Caki2 (cell line): ENCODE data around the gene POLE2. TPM values are rescaled to one million over a fixed set of nuclear protein-coding genes. Genes with fewer than 3 reads are reported as not detected.
"Not testable (repeated sequence)": the region's sequence is repeated elsewhere in the genome, so short reads cannot be mapped to it uniquely, and the experiment has no call there.

Source experiments
- DNase-seq: peaks from one replicate; pipeline ENCODE4 v3.0.0-alpha.2; 2015; ENCODE audit warnings: low read depth
- in situ Hi-C: cut with HindIII; loops from 2 replicates; pipeline ENCODE4 v1.10.0; 2016; ENCODE audit warnings: low sequenced_read_pairs, low pct_unique_long_range_greater_than_20kb, mixed read lengths
- total RNA-seq: library from RNA; depleted of rRNA; stranded (reverse); fragments of >200 nt; shearing (Covaris generic); gene quantifications from 2 replicates; pipeline ENCODE4 v1.2.3, GENCODE V29; 2014; ENCODE audit warnings: low replicate concordance

The POLE2 gene
- total RNA-seq, 1 experiment from 2014 or later, result 60.2 TPM

GRCh38 chr14:49679271-49679670 lies 8.7 kb downstream of the POLE2 start:
- peak; percentile 16 for DNase-seq
- in situ Hi-C loops, result no loop called here

- in situ Hi-C loops, result no loop called here
- DNase-seq, result no peak
These were observed 10.4 kb downstream of the POLE2 start for GRCh38 chr14:49677643-49678042.

DNA sequence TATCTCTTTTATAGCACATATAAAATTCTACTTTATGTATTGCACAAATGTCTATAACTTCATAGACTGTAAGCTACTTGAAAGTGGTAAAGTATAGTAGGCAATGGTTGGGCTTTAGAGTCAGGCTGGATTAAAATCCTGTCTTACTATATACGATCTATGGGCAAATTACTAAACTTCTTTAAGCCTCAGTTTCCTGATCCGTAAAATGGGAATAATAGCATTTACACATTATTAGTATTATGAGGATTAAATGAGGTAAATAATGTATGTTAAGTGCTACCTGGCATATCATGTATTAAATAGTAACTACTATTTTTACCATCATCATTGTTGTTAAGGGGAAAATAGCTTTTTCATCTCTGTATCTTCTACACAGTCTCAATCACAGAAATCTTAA lies 14.4 kb downstream of the POLE2 start:
- in situ Hi-C loops, result no loop called here
- no peak for DNase-seq

DNA sequence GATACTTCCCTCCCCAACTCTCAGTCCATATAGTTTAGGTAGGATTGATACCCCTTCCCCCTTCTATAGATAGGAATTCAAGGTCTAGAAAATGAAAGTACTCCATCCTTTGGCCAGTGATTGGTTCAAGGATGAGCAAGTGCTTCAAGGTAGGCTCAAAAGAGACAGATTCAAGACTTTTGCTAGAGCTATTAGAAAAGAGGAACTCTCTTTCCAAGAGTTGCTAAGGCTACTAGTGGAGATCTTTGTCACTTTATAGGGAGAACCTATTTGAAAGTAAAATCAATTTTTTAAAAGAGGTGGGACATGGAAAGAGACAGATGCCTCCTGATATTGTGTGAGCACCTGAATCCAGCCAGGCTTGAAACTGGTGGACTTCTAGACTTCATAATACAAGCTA lies 17.5 kb downstream of the POLE2 start:
- in situ Hi-C loops, result no loop called here
- DNase-seq, result no peak

DNA sequence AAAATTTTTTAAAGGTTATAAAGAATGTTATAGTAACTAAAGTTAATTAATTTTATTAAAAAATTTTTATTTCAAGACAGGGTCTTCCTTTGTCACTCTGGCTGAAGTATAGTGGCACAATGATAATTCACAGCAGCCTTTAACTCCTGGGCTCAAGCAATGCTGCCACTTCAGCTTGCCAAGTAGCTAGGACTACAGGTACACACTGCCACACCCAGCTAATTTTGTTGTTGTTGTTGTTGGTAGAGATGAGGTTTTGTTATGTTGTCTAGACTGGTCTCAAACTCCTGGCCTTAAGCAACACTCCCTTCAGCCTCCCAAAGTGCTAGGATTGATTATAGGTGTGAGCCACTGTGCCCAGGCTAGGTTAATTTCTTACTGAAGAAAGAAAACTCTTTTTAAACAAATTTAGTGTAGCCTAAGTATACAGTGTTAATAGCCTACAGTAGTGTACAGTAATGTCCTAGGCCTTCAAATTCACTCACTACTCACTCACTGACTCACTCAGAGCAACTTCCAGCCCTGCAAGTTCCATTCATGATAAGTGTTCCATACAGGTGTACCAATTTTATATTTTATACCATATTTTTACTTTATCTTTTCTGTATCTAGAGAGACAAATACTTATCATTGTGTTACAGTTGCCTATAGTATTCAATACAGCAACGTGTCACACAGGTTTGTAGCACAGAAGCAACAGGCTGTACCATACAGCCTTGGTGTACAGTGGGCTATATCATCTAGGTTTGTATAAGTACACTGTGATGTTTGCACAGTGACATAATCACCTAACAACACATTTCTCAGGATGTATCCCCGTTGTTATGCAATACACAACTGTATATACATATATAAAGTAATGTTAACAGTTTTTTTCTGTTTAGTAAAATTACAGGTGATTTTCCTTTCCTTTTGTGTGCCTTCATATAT lies 28.2 kb downstream of the POLE2 start:
- DNase-seq, result no peak
- in situ Hi-C loops, result loop anchor here (10.0 kb wide), 1 partner anchor 115 kb away; no protein-coding TSS in a partner anchor

- DNase-seq, result not testable (repeated sequence)
- in situ Hi-C loops, result loop anchor here (10.0 kb wide), 1 partner anchor 117 kb away; no protein-coding TSS in a partner anchor
These were observed 30.5 kb downstream of the POLE2 start for GRCh38 chr14:49657500-49657899.

GRCh38 chr14:49654511-49654910 lies 33.5 kb downstream of the POLE2 start:
- in situ Hi-C loops, result loop anchor here (10.0 kb wide), 1 partner anchor 120 kb away; no protein-coding TSS in a partner anchor
- DNase-seq, result no peak

GRCh38 chr14:49653508-49653907 lies 34.5 kb downstream of the POLE2 start:
- in situ Hi-C loops, result loop anchor here (10.0 kb wide), 1 partner anchor 121 kb away; no protein-coding TSS in a partner anchor

GRCh38 chr14:49642163-49642562 lies 45.9 kb downstream of the POLE2 start:
- no peak for DNase-seq

More at GRCh38 chr14:49653508-49653907, 34.5 kb downstream of the POLE2 start:
- no peak for DNase-seq

DNA sequence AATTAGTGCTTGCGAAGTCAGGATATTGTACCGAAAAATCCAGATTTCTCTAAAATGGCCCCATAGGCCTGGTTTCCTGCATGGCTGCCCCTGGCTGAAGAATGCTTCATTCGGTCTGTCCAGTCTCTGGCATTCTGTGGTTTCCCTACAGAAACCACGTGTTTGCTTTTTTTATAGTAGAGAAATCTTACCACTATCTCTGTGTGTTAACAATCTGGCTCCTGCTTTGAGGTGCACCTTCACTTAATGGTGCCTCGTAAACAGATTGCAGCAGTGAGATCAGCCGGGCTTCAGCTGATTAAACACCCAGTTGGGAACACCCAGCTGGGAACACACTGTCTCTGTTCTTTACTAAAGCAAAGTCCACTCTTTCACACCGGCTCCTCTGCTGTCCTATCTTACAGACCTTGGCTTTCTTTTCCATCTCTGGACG lies 46.3 kb downstream of the POLE2 start:
- in situ Hi-C loops, result no loop called here
- peak; percentile 63 for DNase-seq

More at GRCh38 chr14:49642163-49642562, 45.9 kb downstream of the POLE2 start:
- in situ Hi-C loops, result no loop called here

DNA sequence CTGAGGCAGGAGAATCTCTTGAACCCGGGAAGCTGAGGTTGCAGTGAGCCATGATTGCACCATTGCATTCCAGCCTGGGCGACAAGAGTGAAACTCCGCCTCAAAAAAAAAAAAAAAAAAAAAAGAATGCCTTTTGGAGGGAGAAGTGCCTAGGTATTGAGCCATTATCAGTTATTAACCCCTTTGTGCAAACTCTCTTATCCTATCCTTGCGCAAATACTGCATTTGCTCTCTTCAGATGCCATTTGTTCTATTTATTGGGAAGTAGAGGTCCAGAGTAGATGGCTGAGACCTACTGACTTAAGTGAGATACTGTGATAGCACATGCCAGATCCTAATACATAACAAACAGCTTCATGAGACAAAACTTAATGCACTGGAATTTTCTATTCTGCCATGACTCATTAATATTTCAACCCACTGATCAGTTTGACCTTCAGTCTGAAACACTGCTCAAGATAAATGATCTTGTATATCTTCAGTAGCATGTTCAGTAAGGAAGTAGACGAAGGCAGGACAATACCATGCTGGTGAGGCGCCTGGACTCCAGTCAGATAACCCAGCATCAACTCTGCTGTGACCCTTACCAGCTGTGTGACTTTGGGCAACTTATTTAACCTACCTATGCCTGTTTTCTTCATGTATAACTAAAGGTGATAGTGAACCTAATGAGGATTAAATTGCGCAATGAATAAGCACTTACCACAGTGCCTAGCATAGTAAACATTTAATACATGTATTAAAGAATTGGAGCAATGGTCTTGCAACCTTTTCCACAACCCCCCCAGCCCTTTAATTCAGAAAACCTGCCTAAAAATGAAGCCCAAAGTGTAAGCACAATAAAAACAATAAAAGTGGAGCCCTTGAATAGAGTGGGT lies 47.2 kb downstream of the POLE2 start:
- DNase-seq, result no peak
- in situ Hi-C loops, result no loop called here

DNA sequence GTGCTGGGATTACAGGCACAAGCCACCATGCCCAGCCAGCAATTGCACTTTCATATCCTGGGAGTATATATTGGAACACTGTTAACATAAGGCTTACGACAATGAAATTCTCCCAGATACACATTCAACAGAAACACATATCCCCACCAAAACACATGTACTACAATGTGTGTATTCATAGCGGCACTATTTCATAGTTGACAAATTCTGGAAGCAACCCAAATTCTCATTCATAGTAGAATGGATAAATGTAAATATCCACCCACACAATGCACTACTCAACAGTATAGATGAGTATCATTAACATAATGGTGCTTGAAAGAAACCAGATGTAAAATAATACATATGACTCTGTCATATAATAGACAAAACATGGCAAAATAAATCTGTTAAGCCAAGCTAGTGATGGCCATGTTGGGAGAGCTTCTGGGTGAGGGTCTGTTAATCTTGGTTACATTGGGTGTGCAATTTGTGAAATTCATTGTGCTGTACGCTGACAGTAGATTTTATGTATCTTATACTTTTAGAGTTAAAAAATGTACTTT lies 50.4 kb downstream of the POLE2 start:
- no peak for DNase-seq
- in situ Hi-C loops, result no loop called here

GRCh38 chr14:49636866-49637265 lies 51.1 kb downstream of the POLE2 start:
- in situ Hi-C loops, result no loop called here

GRCh38 chr14:49634547-49635334 lies 53.3 kb downstream of the POLE2 start, which contains the start of gene DNAAF2:
DNAAF2 (minus strand) TSS chr14:49635244; CDS start chr14:49635149, 95 bp downstream.
- in situ Hi-C loops, result no loop called here

More at GRCh38 chr14:49636866-49637265, 51.1 kb downstream of the POLE2 start:
- no peak for DNase-seq

GRCh38 chr14:49633640-49634546 lies 54.1 kb downstream of the POLE2 start:
- in situ Hi-C loops, result no loop called here
- DNase-seq, result peak; percentile 90

More at GRCh38 chr14:49634547-49635334, 53.3 kb downstream of the POLE2 start, which contains the start of gene DNAAF2:
- peak; percentile 86 for DNase-seq
